GM12873 (cell line): ENCODE data around the gene VCL.

Source experiments
- TF ChIP-seq, protein P1 (sequence below): IDR thresholded peaks from 2 replicates; pipeline ENCODE4 v1.5.1; 2012; ENCODE audit warnings: low read depth, mild to moderate bottlenecking, moderate library complexity, low read length, control low read depth; ENCODE audit not compliant: insufficient read depth; ENCODE audit errors: missing control alignments

Gene VCL

GRCh38 chr10:74050653-74051052, 52.7 kb downstream of the VCL start:
- TF ChIP-seq, protein P1, sequence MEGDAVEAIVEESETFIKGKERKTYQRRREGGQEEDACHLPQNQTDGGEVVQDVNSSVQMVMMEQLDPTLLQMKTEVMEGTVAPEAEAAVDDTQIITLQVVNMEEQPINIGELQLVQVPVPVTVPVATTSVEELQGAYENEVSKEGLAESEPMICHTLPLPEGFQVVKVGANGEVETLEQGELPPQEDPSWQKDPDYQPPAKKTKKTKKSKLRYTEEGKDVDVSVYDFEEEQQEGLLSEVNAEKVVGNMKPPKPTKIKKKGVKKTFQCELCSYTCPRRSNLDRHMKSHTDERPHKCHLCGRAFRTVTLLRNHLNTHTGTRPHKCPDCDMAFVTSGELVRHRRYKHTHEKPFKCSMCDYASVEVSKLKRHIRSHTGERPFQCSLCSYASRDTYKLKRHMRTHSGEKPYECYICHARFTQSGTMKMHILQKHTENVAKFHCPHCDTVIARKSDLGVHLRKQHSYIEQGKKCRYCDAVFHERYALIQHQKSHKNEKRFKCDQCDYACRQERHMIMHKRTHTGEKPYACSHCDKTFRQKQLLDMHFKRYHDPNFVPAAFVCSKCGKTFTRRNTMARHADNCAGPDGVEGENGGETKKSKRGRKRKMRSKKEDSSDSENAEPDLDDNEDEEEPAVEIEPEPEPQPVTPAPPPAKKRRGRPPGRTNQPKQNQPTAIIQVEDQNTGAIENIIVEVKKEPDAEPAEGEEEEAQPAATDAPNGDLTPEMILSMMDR = no peak

DNA sequence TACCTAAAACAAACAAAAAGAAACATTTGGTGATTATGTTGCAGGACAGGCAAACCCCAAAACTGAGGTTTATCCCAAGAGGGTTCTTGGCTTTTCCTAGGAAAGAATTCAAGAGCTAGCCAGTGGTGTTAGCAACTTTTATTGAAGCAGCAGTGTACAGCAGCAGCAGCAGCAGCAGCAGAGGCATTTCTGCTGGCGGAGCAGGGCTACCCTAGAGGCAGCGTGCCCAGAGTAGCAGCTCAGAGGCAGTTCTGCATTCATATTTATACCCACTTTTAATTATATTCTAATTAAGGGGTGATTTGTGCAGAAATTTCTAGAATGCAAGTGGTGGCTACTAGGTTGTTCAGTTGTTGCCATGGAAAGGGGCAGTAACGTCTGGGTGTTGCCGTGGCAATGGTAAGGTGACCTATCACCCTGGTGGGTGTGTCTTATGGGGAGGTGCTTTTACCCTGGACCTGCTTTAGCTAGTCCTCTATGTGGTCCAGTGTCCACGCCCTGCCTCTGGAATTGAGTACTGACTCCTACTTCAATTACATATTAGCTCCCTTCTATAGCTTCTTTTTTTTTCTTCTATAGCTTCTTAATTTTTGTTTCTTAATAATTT, 53.9 kb downstream of the VCL start:
- TF ChIP-seq, protein P1 = no peak

- TF ChIP-seq, protein P1 = no peak
These were observed 55.1 kb downstream of the VCL start for GRCh38 chr10:74052994-74053393.

GRCh38 chr10:74055383-74056049, 57.6 kb downstream of the VCL start:
- TF ChIP-seq, protein P1 = no peak

DNA sequence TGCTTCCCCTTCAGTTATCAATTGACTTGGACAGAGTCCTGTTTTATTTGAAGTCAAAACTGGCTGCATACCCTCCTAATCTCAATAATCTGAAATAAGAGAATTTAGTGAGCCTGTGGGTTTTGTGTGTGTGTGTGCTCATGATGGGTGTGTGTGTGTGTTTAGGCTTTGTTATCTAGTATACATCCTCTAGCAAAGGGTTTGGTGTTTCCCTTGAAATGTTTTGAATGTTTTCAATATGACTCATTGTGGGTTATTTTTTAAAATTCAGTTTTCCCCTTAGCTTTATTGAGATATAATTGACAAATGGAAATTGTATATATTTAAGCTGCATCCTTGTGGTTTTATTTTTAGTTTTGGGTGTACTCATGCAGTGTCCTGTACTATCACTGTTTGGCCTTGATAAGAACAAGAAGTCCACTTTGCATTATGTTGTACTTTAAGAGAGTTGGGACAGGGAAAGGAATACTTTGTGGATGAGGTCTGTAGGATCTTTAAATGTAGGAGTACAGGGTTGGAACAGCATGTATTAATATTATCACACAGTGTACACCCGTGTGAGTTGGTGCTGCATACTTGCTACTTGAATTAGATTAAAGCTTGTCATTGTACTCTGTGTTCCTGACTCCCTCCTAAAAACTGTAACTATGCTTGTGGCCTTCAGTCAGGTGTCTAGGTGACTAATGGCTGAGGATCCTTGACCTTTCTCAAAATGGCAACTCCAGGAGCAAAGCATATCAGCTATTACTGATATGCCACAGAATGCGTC, 58.3 kb downstream of the VCL start:
- TF ChIP-seq, protein P1 = no peak

GRCh38 chr10:74058071-74058470, 60.2 kb downstream of the VCL start:
- TF ChIP-seq, protein P1 = no peak

DNA sequence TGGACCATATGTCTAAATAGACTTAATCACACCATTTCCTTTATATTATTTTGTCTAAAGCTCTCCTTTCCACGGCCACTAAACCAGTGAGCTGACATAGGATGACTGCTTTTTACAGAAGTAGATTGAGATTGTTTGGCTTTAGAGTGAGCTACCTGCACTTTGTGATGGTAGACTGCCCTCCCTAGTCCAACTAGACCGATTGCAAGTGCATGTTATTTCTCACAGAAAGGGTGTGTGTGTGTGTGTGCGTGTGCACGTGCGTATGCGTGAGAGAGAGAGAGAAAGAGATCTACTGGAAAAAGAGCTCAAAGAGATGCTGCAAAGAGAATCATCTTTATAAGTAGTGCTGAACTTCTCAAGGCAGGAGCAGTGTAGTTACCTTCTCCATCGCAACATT, 60.7 kb downstream of the VCL start:
- TF ChIP-seq, protein P1 = peak; percentile 55
